C4-2B (cell line): ENCODE measurements around the gene PGS1.

ENCODE experiments used
- H3K27ac ChIP-seq: fragments of 450-650 bp; 2 replicates; pipeline ENCODE4 v1.5.1; 2017
- ZFX ChIP-seq: fragments of 450-650 bp; IDR thresholded peaks from 2 replicates; pipeline ENCODE4 v1.6.1; 2017
- TF ChIP-seq, protein P1 (sequence below): fragments of 450-650 bp; conservative IDR thresholded peaks from 2 replicates; pipeline ENCODE4 v1.5.1; 2017; ENCODE audit warnings: mild to moderate bottlenecking

Gene PGS1

DNA sequence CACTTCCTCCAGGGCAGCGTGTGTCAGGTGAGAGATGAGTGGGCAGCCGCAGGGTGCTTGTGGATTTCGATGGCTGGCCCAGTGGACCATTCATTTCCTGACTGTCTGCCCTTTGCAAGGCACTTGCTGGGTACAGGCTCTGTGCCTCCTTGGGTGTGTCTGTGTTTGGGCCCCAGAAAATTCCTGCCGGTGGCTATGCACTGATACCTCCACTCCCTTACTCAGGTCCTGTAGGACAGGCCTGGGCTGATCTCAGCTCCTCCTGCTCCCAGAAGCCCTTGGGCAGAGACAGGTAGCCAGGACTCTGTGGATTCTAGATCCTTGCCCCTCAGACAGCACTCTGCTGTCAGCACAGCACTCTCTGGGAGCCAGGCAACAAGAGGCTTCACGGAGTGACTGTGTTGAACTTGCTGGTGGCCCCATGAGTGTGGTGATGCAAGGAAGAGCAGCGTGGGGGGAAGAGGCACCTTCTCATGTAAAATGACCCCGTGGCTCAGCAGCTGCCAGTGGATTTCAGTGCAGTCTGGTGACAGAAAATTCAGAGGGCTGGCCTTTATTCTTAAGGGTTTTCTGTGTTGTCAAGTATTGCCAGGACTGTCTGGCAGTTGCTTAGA is 29.0 kb downstream of the PGS1 start:
- TF ChIP-seq, protein P1, sequence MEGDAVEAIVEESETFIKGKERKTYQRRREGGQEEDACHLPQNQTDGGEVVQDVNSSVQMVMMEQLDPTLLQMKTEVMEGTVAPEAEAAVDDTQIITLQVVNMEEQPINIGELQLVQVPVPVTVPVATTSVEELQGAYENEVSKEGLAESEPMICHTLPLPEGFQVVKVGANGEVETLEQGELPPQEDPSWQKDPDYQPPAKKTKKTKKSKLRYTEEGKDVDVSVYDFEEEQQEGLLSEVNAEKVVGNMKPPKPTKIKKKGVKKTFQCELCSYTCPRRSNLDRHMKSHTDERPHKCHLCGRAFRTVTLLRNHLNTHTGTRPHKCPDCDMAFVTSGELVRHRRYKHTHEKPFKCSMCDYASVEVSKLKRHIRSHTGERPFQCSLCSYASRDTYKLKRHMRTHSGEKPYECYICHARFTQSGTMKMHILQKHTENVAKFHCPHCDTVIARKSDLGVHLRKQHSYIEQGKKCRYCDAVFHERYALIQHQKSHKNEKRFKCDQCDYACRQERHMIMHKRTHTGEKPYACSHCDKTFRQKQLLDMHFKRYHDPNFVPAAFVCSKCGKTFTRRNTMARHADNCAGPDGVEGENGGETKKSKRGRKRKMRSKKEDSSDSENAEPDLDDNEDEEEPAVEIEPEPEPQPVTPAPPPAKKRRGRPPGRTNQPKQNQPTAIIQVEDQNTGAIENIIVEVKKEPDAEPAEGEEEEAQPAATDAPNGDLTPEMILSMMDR, result no peak
- no peak for TF ChIP-seq ZFX
- H3K27ac ChIP-seq, result no peak overlapping the region

GRCh38 chr17:78408476-78409050 is 30.1 kb downstream of the PGS1 start:
- H3K27ac ChIP-seq, result no peak overlapping the region
- TF ChIP-seq, protein P1, result no peak
- no peak for TF ChIP-seq ZFX

- TF ChIP-seq, protein P1, result no peak
- TF ChIP-seq ZFX, result no peak
- H3K27ac ChIP-seq, result no peak overlapping the region
These were observed 30.9 kb downstream of the PGS1 start for GRCh38 chr17:78409191-78409928.

- TF ChIP-seq, protein P1, result no peak
- TF ChIP-seq ZFX, result no peak
- no peak overlapping the region for H3K27ac ChIP-seq
These were observed 32.9 kb downstream of the PGS1 start for GRCh38 chr17:78411241-78411857.

DNA sequence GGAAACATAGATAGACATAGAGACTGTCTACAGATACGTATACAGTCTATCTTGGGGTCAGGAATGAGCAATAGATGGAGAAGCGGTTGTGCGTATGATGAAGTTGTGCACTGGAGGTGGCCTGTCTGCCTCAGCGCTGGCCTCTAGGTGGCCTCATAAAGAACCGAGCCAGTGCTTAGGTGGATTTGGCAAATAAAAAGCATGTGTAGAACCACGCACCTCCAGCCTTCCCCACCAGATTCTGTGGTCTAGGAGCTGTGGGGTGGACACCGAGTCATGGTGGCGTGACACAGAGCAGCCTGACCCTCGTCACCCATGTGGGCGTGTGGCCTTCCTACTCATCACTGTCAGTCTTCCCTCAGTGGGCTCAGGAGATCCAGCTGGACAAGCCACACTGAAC is 34.0 kb downstream of the PGS1 start:
- no peak overlapping the region for H3K27ac ChIP-seq
- TF ChIP-seq, protein P1, result no peak; the same call in 1 of the 2 replicates
- TF ChIP-seq ZFX, result no peak

GRCh38 chr17:78414178-78415162 is 36.0 kb downstream of the PGS1 start:
- H3K27ac ChIP-seq, result no peak overlapping the region
- TF ChIP-seq, protein P1, result no peak
- TF ChIP-seq ZFX, result no peak
